ENCODE data around the gene SBNO2. TPM values are rescaled to one million over a fixed set of nuclear protein-coding genes. Genes with fewer than 3 reads are reported as not detected.

SBNO2 gene
- total RNA-seq, 1 donor from 2014 or later, result 91.6 TPM

- ATAC-seq, result no peak
- peak; percentile 48 for DNase-seq
Measured at GRCh38 chr19:1067341-1067957, 106.6 kb downstream of the SBNO2 start.

GRCh38 chr19:1066748-1067340 lies 107.2 kb downstream of the SBNO2 start, which contains the start of gene ARHGAP45:
Gene ARHGAP45, plus strand, starts transcription at chr19:1067167. Its CDS starts 239 bp downstream, at chr19:1067406.
- DNase-seq, result peak; percentile 75
- H3K4me3 ChIP-seq, result peak within 1 kb of the TSS; percentile 73
- peaks cover 8% of the 10 kb centered on the region for H3K27me3 ChIP-seq (ENCODE audit: low read depth)
- ATAC-seq, result peak; percentile 8 to 36
- intact Hi-C loops (cut with DNase I), result no loop called here
- peaks cover 7% of the 10 kb centered on the region for H3K36me3 ChIP-seq
- H3K9me3 ChIP-seq, result no peaks in the 10 kb centered on the region
- no peak for TF ChIP-seq CTCF (IDR thresholded peaks at IDR 0.05)
- peak within 1 kb of the TSS; percentile 81 for H3K27ac ChIP-seq
- H3K4me1 ChIP-seq, result peaks cover 62% of the 10 kb centered on the region

More at GRCh38 chr19:1067341-1067957, 106.6 kb downstream of the SBNO2 start:
- TF ChIP-seq CTCF (IDR thresholded peaks at IDR 0.05), result no peak
- H3K4me3 ChIP-seq, result peak overlapping the region; percentile 73
- peaks cover 62% of the 10 kb centered on the region for H3K4me1 ChIP-seq
- peaks cover 8% of the 10 kb centered on the region for H3K27me3 ChIP-seq (ENCODE audit: low read depth)
- no peaks in the 10 kb centered on the region for H3K9me3 ChIP-seq
- peaks cover 8% of the 10 kb centered on the region for H3K36me3 ChIP-seq
- intact Hi-C loops (cut with DNase I), result no loop called here
- peak overlapping the region; percentile 81 for H3K27ac ChIP-seq

GRCh38 chr19:1066251-1066747 lies 107.8 kb downstream of the SBNO2 start:
- Histone ChIP-seq H3K36me3 (peaks cover 7% of the 10 kb centered on the region), H3K4me1 (peaks cover 62% of the 10 kb centered on the region), H3K27me3 (ENCODE audit: low read depth) (peaks cover 8% of the 10 kb centered on the region), H3K4me3 (peak overlapping the region; percentile 73), H3K27ac (peak overlapping the region; percentile 81), H3K9me3 (no peaks in the 10 kb centered on the region)
- TF ChIP-seq CTCF (IDR thresholded peaks at IDR 0.05), result no peak
- peak; percentile 3 to 4 for ATAC-seq
- intact Hi-C loops (cut with DNase I), result no loop called here
- DNase-seq, result peak; percentile 75

GRCh38 chr19:1065606-1066109 lies 108.4 kb downstream of the SBNO2 start:
- DNase-seq (peak; percentile 76), ATAC-seq (peak; percentile 65 to 82)
- intact Hi-C loops (cut with DNase I), result no loop called here
- no peaks in the 10 kb centered on the region for H3K9me3 ChIP-seq
- peak overlapping the region; percentile 73 for H3K4me3 ChIP-seq
- TF ChIP-seq CTCF (IDR thresholded peaks at IDR 0.05), result no peak
- H3K4me1 ChIP-seq, result peaks cover 58% of the 10 kb centered on the region
- peaks cover 3% of the 10 kb centered on the region for H3K27me3 ChIP-seq (ENCODE audit: low read depth)
- H3K36me3 ChIP-seq, result peaks cover 4% of the 10 kb centered on the region
- peak overlapping the region; percentile 81 for H3K27ac ChIP-seq

- peak; percentile 96 for TF ChIP-seq CTCF (IDR thresholded peaks at IDR 0.05)
- H3K27ac ChIP-seq, result peak overlapping the region; percentile 81
Measured at GRCh38 chr19:1064661-1065605, 109.1 kb downstream of the SBNO2 start.

More at GRCh38 chr19:1064661-1065605, 109.1 kb downstream of the SBNO2 start:
- intact Hi-C loops (cut with DNase I), result no loop called here
- Histone ChIP-seq H3K36me3 (no peaks in the 10 kb centered on the region), H3K9me3 (no peaks in the 10 kb centered on the region), H3K4me3 (peak overlapping the region; percentile 73), H3K4me1 (peaks cover 54% of the 10 kb centered on the region), H3K27me3 (ENCODE audit: low read depth) (no peaks in the 10 kb centered on the region)
- DNase-seq (peak; percentile 89), ATAC-seq (peak; percentile 79 to 83)
